HUES6 (cell line): Measurements from ENCODE around the gene CUX1.
A peak's percentile ranks its signal among the peaks of the same experiment; 100 is the strongest.
"Not testable (repeated sequence)": the region's sequence is repeated elsewhere in the genome, so short reads cannot be mapped to it uniquely, and the experiment has no call there.

Source experiments
- H3K27ac ChIP-seq: 2 replicates; pipeline ENCODE4 v1.7.0; 2013; ENCODE audit warnings: low read depth, mild to moderate bottlenecking, low read length, inconsistent platforms
- H3K27me3 ChIP-seq: 2 replicates; pipeline ENCODE4 v1.6.1; 2013; ENCODE audit warnings: low read length; ENCODE audit not compliant: control insufficient read depth, insufficient read depth
- H3K36me3 ChIP-seq: 2 replicates; pipeline ENCODE4 v1.6.1; 2013; ENCODE audit warnings: low read length; ENCODE audit not compliant: control insufficient read depth, insufficient read depth
- H3K4me1 ChIP-seq: 2 replicates; pipeline ENCODE4 v1.6.1; 2013; ENCODE audit warnings: low read length; ENCODE audit not compliant: control insufficient read depth, insufficient read depth
- H3K4me3 ChIP-seq: 2 replicates; pipeline ENCODE4 v1.5.1; 2013; ENCODE audit warnings: low read depth, low read length
- H3K9ac ChIP-seq: one replicate; pipeline ENCODE4 v1.6.1; 2013; ENCODE audit warnings: mild to moderate bottlenecking, low read length
- H3K9me3 ChIP-seq: 2 replicates; pipeline ENCODE4 v1.6.1; 2013; ENCODE audit warnings: low read depth, low read length; ENCODE audit not compliant: control insufficient read depth, insufficient read depth

CUX1 gene

DNA sequence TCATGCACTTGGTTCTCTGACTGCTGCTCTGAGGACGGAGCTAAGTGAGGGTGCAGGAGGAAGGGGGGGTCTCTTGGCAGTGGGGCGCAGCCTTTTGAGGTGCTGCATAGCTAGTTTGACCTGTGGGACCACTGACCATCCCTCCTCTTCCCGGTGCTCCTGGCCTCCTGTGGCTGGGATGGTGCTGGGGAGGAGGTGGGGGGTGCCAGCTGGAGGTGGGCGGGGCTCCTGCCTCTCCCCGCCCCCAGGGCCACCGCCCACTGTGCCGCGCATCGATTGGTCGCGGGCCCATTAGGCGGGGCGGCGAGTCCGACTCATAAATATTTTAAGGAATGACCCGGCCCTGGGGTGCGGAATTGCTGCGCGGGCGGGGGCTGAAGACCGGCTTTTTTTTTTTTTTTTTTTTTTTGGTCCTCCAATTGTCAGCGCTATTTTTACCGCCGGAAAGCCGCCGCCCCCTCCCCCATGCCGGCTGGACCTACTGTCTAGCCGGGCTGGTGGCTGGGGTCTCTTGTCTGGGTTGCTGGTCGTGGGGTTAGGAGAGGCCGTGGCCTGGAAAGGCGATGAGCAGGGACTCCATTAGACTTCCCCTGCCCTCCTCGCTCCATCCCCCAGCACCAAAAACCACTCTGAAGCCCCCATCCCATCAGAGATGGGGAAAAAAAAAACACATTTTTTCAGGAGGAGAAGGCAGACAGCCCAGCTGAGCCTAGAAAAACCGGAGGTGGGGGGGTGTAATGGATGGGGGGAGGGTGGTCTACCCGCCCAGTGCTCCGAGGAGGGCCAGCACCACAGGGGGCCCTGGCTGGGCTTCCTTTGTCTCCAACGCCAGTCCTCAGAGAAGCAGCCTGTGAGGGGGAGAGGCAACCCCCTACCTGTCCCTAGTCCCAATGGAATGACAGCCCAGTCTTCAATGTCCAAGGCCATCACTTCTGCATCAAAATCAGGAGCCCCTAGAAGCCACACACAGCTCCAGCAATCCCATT lies 475.7 kb downstream of the CUX1 start:
- Histone ChIP-seq H3K4me3 (peak overlapping the region; percentile 44), H3K27me3 (peaks cover 9% of the 10 kb centered on the region), H3K9me3 (no peaks in the 10 kb centered on the region), H3K4me1 (peaks cover 34% of the 10 kb centered on the region), H3K27ac (no peak overlapping the region), H3K36me3 (no peaks in the 10 kb centered on the region), H3K9ac (no peak overlapping the region)

DNA sequence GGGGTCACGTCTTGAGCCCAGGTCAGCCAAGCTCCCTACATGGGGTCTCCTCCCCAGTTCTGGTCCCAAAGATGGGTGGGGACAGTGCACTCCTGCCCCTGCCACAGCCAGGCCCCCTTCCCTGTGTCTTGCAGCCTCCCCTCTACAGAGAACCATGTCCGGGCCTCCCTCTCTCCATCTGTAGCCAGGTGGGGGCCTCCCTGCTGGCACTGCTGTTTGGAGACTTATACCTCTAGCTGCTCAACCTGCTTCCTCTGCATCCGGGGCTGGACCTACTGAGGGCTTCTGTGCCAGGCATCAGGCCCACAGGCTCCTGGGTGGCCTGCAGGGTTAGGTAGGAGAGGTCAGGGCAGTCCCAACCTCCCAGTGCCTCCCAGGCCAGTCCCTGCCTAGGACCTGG lies 477.2 kb downstream of the CUX1 start:
- Histone ChIP-seq H3K4me3 (no peak overlapping the region), H3K27me3 (peaks cover 4% of the 10 kb centered on the region; the same call in 1 of the 2 replicates), H3K27ac (no peak overlapping the region), H3K4me1 (peaks cover 32% of the 10 kb centered on the region), H3K9ac (no peak overlapping the region), H3K36me3 (no peaks in the 10 kb centered on the region), H3K9me3 (no peaks in the 10 kb centered on the region)

DNA sequence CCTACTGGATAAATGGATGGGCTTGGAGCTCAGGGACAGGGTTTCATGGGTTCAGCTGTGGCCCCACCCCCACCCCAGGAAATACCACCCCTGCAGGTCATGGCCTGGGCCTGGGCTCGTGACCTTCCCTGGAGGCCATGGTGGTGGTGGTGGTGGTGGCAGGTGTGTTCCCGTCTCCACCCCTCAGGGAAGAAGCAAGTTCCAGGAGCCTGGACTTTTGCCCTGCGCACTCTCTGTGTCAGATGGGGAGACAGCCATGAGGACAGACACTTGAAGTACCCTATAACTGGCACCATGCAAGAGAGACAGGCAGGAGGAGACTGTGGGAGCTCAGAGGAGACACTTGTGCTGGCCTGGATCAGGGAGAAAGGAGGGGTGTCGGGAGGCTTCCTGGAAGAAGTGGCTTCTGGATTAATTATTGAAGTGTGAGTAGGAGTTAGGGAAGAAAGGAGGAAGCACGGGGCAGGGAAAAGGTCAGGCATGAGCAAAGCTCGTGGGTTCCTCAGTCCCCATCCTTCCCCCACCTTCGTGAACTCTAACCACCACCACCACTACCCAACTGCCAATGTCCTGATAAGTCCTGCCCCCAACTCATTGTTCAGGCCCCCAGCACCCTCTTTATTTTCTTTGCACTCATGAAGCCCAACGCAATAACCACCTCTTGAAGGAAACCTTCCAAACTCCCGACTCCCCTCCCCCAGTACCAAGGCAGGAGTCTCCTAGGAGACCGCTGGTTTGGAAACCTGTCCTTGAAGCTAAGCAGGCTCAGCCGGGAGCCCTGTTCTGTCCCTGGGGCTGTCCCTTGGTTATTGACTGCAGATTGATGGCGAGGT lies 478.1 kb downstream of the CUX1 start:
- H3K36me3 ChIP-seq: no peaks in the 10 kb centered on the region
- peaks cover 10% of the 10 kb centered on the region for H3K27me3 ChIP-seq
- no peak overlapping the region for H3K4me3 ChIP-seq
- H3K27ac ChIP-seq: no peak overlapping the region
- H3K4me1 ChIP-seq: peaks cover 32% of the 10 kb centered on the region
- no peaks in the 10 kb centered on the region for H3K9me3 ChIP-seq
- H3K9ac ChIP-seq: no peak overlapping the region

DNA sequence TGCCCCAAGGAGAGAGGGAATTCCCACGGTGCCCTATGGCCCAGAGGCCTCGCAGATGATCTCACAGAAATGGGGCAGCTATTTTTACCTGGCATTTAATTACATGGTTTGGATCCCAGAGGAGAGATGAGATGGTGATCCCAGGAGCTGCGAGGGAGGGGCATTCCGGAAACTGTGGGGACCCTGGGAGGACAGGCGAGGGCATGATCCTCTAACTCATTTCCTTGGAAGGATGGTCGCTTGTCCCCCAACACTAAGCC lies 478.7 kb downstream of the CUX1 start:
- Histone ChIP-seq H3K27ac (no peak overlapping the region), H3K36me3 (no peaks in the 10 kb centered on the region), H3K4me3 (no peak overlapping the region), H3K9me3 (no peaks in the 10 kb centered on the region), H3K9ac (no peak overlapping the region), H3K4me1 (peaks cover 33% of the 10 kb centered on the region), H3K27me3 (peaks cover 13% of the 10 kb centered on the region)

DNA sequence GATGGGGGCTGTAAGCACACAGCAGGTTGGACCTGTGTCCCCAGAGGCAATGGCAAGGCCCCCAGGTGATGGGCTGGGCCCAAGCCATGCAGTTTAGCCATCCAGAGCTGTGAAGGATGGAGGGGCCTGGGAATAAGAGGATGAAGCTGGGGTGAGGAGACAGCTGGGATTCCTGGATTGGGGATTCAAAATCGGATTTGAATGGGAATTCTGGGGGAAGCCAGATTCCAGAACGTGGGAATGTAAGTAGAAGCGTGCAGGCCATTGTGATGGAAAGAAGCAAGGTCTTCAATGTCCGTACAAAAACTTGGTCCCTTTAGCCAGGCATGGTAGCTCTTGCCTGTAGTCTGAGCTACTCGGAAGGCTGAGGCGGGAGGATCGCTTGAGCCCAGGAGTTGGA lies 479.1 kb downstream of the CUX1 start:
- Histone ChIP-seq H3K27ac (no peak overlapping the region), H3K4me3 (no peak overlapping the region), H3K9ac (no peak overlapping the region), H3K9me3 (no peaks in the 10 kb centered on the region), H3K27me3 (peaks cover 13% of the 10 kb centered on the region), H3K4me1 (peaks cover 36% of the 10 kb centered on the region), H3K36me3 (no peaks in the 10 kb centered on the region)

DNA sequence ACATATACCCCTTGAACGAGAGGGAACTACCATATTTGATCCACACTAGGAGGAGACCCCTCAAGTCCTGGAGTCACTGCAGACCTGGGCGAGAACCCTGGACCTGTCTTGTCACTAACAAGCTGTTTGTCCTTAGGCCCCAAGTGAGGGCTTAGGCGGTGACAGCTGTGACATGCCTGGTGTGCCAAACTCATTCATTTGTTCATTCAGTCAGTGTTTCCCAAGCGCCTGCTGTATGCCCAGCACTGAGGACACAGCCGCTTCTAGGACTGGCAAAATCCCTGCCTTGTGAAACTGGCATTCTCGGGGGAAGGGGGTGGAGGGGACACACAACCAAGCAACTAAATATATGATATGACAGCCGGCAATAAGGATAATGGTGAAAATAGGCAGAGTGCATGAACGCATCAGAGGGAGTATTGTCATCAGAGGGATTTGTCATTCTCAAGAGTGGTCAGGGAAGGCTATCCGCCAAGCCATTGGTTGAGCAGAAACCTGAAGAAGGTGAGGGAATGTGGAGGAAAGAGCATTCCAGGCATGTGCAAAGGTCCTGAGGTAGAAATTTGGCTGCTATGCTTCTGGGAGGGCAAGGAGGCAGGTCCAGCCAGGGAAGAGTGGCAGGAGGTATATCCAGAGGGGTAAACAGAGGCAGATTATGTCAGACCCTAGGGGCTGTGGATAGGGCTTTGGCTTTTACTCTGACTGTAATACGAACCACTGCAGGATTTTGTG lies 480.2 kb downstream of the CUX1 start:
- H3K27me3 ChIP-seq: peaks cover 13% of the 10 kb centered on the region
- no peak overlapping the region for H3K27ac ChIP-seq
- H3K9ac ChIP-seq: no peak overlapping the region
- H3K9me3 ChIP-seq: no peaks in the 10 kb centered on the region
- peaks cover 31% of the 10 kb centered on the region for H3K4me1 ChIP-seq
- no peak overlapping the region for H3K4me3 ChIP-seq
- no peaks in the 10 kb centered on the region for H3K36me3 ChIP-seq

DNA sequence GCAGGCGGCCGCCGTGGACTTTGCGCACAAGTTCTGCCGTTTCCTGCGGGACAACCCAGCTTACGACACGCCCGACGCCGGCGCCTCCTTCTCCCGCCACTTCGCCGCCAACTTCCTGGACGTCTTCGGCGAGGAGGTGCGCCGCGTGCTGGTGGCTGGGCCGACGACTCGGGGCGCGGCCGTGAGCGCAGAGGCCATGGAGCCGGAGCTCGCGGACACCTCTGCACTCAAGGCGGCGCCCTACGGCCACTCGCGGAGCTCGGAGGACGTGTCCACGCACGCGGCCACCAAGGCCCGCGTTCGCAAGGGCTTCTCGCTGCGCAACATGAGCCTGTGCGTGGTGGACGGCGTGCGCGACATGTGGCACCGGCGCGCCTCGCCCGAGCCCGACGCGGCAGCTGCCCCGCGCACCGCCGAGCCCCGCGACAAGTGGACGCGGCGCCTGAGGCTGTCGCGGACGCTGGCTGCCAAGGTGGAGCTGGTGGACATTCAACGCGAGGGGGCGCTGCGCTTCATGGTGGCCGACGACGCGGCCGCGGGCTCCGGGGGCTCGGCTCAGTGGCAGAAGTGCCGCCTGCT lies 483.3 kb downstream of the CUX1 start:
- no peak overlapping the region for H3K4me3 ChIP-seq
- H3K4me1 ChIP-seq: peaks cover 16% of the 10 kb centered on the region
- no peak overlapping the region for H3K9ac ChIP-seq
- H3K9me3 ChIP-seq: no peaks in the 10 kb centered on the region
- H3K36me3 ChIP-seq: no peaks in the 10 kb centered on the region
- peaks cover 13% of the 10 kb centered on the region for H3K27me3 ChIP-seq
- no peak overlapping the region for H3K27ac ChIP-seq

DNA sequence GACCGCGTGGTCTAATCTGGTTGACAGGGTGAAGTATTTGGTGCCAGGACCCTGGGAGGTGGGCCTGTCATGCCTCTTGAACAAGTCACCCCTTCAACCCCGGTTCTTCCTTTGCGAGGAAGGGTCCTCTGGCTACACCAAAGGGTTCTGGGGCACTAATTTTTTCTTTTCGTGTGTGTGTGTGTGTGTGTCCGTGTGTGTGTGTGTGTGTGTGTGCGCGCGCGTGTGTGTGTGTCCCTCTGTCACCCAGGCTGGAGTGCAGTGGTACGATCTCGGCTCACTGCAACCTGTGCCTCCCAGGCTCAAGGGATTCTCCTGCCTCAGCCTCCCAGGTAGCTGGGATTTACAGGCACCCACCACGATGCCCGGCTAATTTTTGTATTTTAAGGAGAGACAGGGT lies 483.9 kb downstream of the CUX1 start:
- not testable (repeated sequence) for H3K4me3 ChIP-seq, H3K27ac ChIP-seq, H3K36me3 ChIP-seq, H3K9me3 ChIP-seq, H3K9ac ChIP-seq
- peaks cover 13% of the 10 kb centered on the region for H3K27me3 ChIP-seq
- H3K4me1 ChIP-seq: peaks cover 10% of the 10 kb centered on the region

DNA sequence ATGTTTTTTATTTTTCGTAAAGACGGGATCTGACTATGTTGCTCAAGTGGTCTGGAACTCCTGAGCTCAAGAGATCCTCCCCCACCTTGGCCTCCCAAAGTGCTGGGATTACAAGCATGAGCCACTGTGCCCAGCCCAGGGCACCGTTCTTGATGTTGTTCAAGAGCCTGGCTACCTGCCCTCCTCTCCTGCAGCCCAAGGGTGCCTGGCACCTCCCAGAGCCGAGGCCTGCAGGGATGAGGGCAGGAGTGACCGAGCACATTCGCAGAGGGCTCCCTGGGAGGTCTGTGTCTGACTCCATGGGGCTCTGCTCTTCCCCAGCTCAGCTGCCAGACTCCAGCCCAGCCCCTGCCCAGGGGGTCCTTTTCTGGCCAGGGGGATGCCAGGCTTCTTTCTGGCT lies 484.6 kb downstream of the CUX1 start:
- no peaks in the 10 kb centered on the region for H3K36me3 ChIP-seq
- peaks cover 13% of the 10 kb centered on the region for H3K27me3 ChIP-seq
- no peak overlapping the region for H3K9ac ChIP-seq

DNA sequence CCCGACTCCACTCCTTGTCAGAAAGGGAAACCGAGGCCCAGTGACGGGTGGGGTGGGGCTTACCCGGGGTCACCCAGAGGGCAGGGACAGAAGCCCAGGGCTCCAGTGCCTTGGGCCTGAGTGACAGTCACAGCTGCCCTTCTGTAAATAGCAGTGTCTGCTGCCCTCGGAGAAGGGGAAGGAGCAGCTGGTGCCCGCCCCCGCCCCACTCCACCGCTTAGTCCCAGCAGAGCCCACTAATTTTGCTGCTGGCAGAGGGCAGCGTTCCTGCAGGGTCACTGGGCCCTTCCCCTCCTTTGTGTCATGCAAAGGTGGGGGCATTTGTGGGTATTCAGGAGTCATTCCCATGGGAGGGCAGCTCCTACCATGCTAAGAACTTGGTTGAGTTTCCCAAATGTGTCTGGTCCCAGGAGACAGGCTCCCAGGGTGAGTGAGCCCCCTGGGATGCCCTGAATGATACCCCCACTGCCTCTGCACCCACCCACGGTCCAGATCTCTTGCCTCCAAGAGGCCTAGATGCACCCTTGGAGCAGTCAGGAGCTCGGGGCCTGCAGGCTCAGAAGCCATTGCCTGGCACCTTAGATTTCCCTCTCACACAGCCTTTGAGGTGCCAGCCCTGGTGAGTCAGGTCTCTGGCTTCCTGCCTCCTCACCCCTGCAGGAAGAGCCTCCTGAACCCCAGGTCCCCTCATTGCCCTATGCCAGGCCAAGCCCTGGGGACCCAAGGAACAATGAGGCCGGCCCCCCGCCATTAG lies 486.4 kb downstream of the CUX1 start:
- Histone ChIP-seq H3K27ac (no peak overlapping the region), H3K9ac (no peak overlapping the region), H3K4me1 (peaks cover 23% of the 10 kb centered on the region), H3K9me3 (no peaks in the 10 kb centered on the region), H3K27me3 (peaks cover 13% of the 10 kb centered on the region), H3K4me3 (no peak overlapping the region), H3K36me3 (peaks cover 4% of the 10 kb centered on the region; the same call in 1 of the 2 replicates)

More for the DNA sequence above, 484.6 kb downstream of the CUX1 start:
- Histone ChIP-seq H3K4me1 (peaks cover 14% of the 10 kb centered on the region), H3K9me3 (no peaks in the 10 kb centered on the region), H3K4me3 (no peak overlapping the region), H3K27ac (no peak overlapping the region)
